Measurements from ENCODE around the gene MCU. TPM values are rescaled to one million over a fixed set of nuclear protein-coding genes. Genes with fewer than 3 reads are reported as not detected.
"Not testable (repeated sequence)": the region's sequence is repeated elsewhere in the genome, so short reads cannot be mapped to it uniquely, and the experiment has no call there.

MCU gene
- polyA plus RNA-seq (2013, experiment 1 of 2) = 17.3 TPM
- polyA plus RNA-seq (2013, experiment 2 of 2) = 17.6 TPM

GRCh38 chr10:72691863-72692743, at the start of gene MCU:
Gene MCU (plus strand): TSS chr10:72692143. CDS start chr10:72692152, 9 bp downstream.
- H3K4me1 ChIP-seq (ENCODE audit: control insufficient read depth, insufficient read depth, low read depth, low read length) = peaks cover 8% of the 10 kb centered on the region
- H3K14ac ChIP-seq (ENCODE audit: low read length in 2 of 2) = peak within 1 kb of the TSS in 1 of 2 experiments; percentile 95
- H3K4me3 ChIP-seq (ENCODE audit: insufficient read depth in 1 of 2, low read depth in 1 of 2, low read length in 2 of 2) = peak within 1 kb of the TSS; percentile 90 to 96
- peak within 1 kb of the TSS; percentile 98 for H2AFZ ChIP-seq (ENCODE audit: low read depth, low read length)
- H2BK5ac ChIP-seq (ENCODE audit: low read depth, low read length, poor library complexity, severe bottlenecking) = peak within 1 kb of the TSS; percentile 95
- peak within 1 kb of the TSS; percentile 38 for H2BK120ac ChIP-seq (ENCODE audit: low read depth, low read length)
- H3K4ac ChIP-seq (ENCODE audit: low read depth in 1 of 2, low read length in 2 of 2) = peak within 1 kb of the TSS; percentile 73 to 80
- DNase-seq = peak; percentile 94
- peak within 1 kb of the TSS; percentile 84 for H4K91ac ChIP-seq (ENCODE audit: low read length)
- peak within 1 kb of the TSS; percentile 69 for H3K4me2 ChIP-seq (ENCODE audit: low read length, poor library complexity, severe bottlenecking)
- H3K23ac ChIP-seq (ENCODE audit: low read length in 2 of 2) = peak within 1 kb of the TSS in 1 of 2 experiments; percentile 79
- no peaks in the 10 kb centered on the region for H3K36me3 ChIP-seq (ENCODE audit: control insufficient read depth in 1 of 2, insufficient read depth in 2 of 2, low read depth in 1 of 2, low read length in 2 of 2)
- H2BK15ac ChIP-seq (ENCODE audit: low read depth, poor library complexity, severe bottlenecking) = peak within 1 kb of the TSS; percentile 91
- under 1% methylated on average over 55 of the region's 83 CpGs for WGBS
- H3K79me1 ChIP-seq (replicated peaks; ENCODE audit: low read length, poor library complexity, severe bottlenecking) = peaks cover 1% of the 10 kb centered on the region
- peak within 1 kb of the TSS; percentile 94 for H3K9ac ChIP-seq (ENCODE audit: low read length)
- no peak within 1 kb of the TSS for H3K27ac ChIP-seq (ENCODE audit: low read length, poor library complexity, severe bottlenecking)
- peak within 1 kb of the TSS; percentile 85 to 98 for H3K18ac ChIP-seq (ENCODE audit: low read depth in 1 of 2, low read length in 2 of 2)
- H3K9me3 ChIP-seq (ENCODE audit: control insufficient read depth, low read length) = no peaks in the 10 kb centered on the region
- no peak within 1 kb of the TSS for H2BK12ac ChIP-seq (ENCODE audit: low read length in 2 of 2)
- H4K8ac ChIP-seq (ENCODE audit: low read length) = peak within 1 kb of the TSS; percentile 47
- no peak within 1 kb of the TSS for H2AK5ac ChIP-seq (ENCODE audit: low read length, severe bottlenecking)
- H3K27me3 ChIP-seq (ENCODE audit: control insufficient read depth in 1 of 2, insufficient read depth in 1 of 2, low read length in 2 of 2) = no peaks in the 10 kb centered on the region

- H2BK15ac ChIP-seq (ENCODE audit: low read depth, poor library complexity, severe bottlenecking) = no peak overlapping the region
- H2AFZ ChIP-seq (ENCODE audit: low read depth, low read length) = no peak overlapping the region
- no peak for DNase-seq
- no peak overlapping the region for H3K18ac ChIP-seq (ENCODE audit: low read depth in 1 of 2, low read length in 2 of 2)
- no peaks in the 10 kb centered on the region for H3K79me1 ChIP-seq (replicated peaks; ENCODE audit: low read length, poor library complexity, severe bottlenecking)
- no peaks in the 10 kb centered on the region for H3K27me3 ChIP-seq (ENCODE audit: control insufficient read depth in 1 of 2, insufficient read depth in 1 of 2, low read length in 2 of 2)
- no peak overlapping the region for H3K9ac ChIP-seq (ENCODE audit: low read length)
- H3K4me1 ChIP-seq (ENCODE audit: control insufficient read depth, insufficient read depth, low read depth, low read length) = no peaks in the 10 kb centered on the region
- no peak overlapping the region for H3K14ac ChIP-seq (ENCODE audit: low read length in 2 of 2)
- no peak overlapping the region for H3K4ac ChIP-seq (ENCODE audit: low read depth in 1 of 2, low read length in 2 of 2)
- no peak overlapping the region for H3K4me3 ChIP-seq (ENCODE audit: insufficient read depth in 1 of 2, low read depth in 1 of 2, low read length in 2 of 2)
- WGBS = 88% methylated on average over 4 of the region's 5 CpGs
- H2BK12ac ChIP-seq (ENCODE audit: low read length in 2 of 2) = no peak overlapping the region
- H2AK5ac ChIP-seq (ENCODE audit: low read length, severe bottlenecking) = no peak overlapping the region
- no peak overlapping the region for H3K23ac ChIP-seq (ENCODE audit: low read length in 2 of 2)
- H3K4me2 ChIP-seq (ENCODE audit: low read length, poor library complexity, severe bottlenecking) = no peak overlapping the region
- no peak overlapping the region for H4K8ac ChIP-seq (ENCODE audit: low read length)
- H2BK120ac ChIP-seq (ENCODE audit: low read depth, low read length) = no peak overlapping the region
- no peak overlapping the region for H2BK5ac ChIP-seq (ENCODE audit: low read depth, low read length, poor library complexity, severe bottlenecking)
- no peaks in the 10 kb centered on the region for H3K9me3 ChIP-seq (ENCODE audit: control insufficient read depth, low read length)
- no peak overlapping the region for H4K91ac ChIP-seq (ENCODE audit: low read length)
- H3K27ac ChIP-seq (ENCODE audit: low read length, poor library complexity, severe bottlenecking) = no peak overlapping the region
- H3K36me3 ChIP-seq (ENCODE audit: control insufficient read depth in 1 of 2, insufficient read depth in 2 of 2, low read depth in 1 of 2, low read length in 2 of 2) = no peaks in the 10 kb centered on the region
Measured at GRCh38 chr10:72642318-72642717, 49.6 kb upstream of the MCU start.

GRCh38 chr10:72645263-72645858, 46.6 kb upstream of the MCU start:
- H2BK5ac ChIP-seq (ENCODE audit: low read depth, low read length, poor library complexity, severe bottlenecking) = no peak overlapping the region
- no peak overlapping the region for H3K18ac ChIP-seq (ENCODE audit: low read depth in 1 of 2, low read length in 2 of 2)
- H3K27ac ChIP-seq (ENCODE audit: low read length, poor library complexity, severe bottlenecking) = no peak overlapping the region
- no peak overlapping the region for H2BK15ac ChIP-seq (ENCODE audit: low read depth, poor library complexity, severe bottlenecking)
- no peak overlapping the region for H3K9ac ChIP-seq (ENCODE audit: low read length)
- no peaks in the 10 kb centered on the region for H3K79me1 ChIP-seq (replicated peaks; ENCODE audit: low read length, poor library complexity, severe bottlenecking)
- WGBS = 72% methylated on average over 2 of the region's 2 CpGs
- no peaks in the 10 kb centered on the region for H3K4me1 ChIP-seq (ENCODE audit: control insufficient read depth, insufficient read depth, low read depth, low read length)
- no peak overlapping the region for H2BK12ac ChIP-seq (ENCODE audit: low read length in 2 of 2)
- H3K4ac ChIP-seq (ENCODE audit: low read depth in 1 of 2, low read length in 2 of 2) = no peak overlapping the region
- H3K4me2 ChIP-seq (ENCODE audit: low read length, poor library complexity, severe bottlenecking) = no peak overlapping the region
- no peak overlapping the region for H2BK120ac ChIP-seq (ENCODE audit: low read depth, low read length)
- H3K9me3 ChIP-seq (ENCODE audit: control insufficient read depth, low read length) = no peaks in the 10 kb centered on the region
- no peak overlapping the region for H4K91ac ChIP-seq (ENCODE audit: low read length)
- H2AFZ ChIP-seq (ENCODE audit: low read depth, low read length) = no peak overlapping the region
- H3K14ac ChIP-seq (ENCODE audit: low read length in 2 of 2) = no peak overlapping the region
- H3K23ac ChIP-seq (ENCODE audit: low read length in 2 of 2) = no peak overlapping the region
- no peaks in the 10 kb centered on the region for H3K27me3 ChIP-seq (ENCODE audit: control insufficient read depth in 1 of 2, insufficient read depth in 1 of 2, low read length in 2 of 2)
- no peak overlapping the region for H2AK5ac ChIP-seq (ENCODE audit: low read length, severe bottlenecking)
- DNase-seq = no peak
- H3K36me3 ChIP-seq (ENCODE audit: control insufficient read depth in 1 of 2, insufficient read depth in 2 of 2, low read depth in 1 of 2, low read length in 2 of 2) = no peaks in the 10 kb centered on the region
- no peak overlapping the region for H3K4me3 ChIP-seq (ENCODE audit: insufficient read depth in 1 of 2, low read depth in 1 of 2, low read length in 2 of 2)
- no peak overlapping the region for H4K8ac ChIP-seq (ENCODE audit: low read length)

GRCh38 chr10:72646971-72647370, 45.0 kb upstream of the MCU start:
- not testable (repeated sequence) for H2AK5ac ChIP-seq (ENCODE audit: low read length, severe bottlenecking); H3K14ac ChIP-seq (ENCODE audit: low read length in 2 of 2); DNase-seq; H3K9me3 ChIP-seq (ENCODE audit: control insufficient read depth, low read length); H2AFZ ChIP-seq (ENCODE audit: low read depth, low read length); H2BK15ac ChIP-seq (ENCODE audit: low read depth, poor library complexity, severe bottlenecking); H3K18ac ChIP-seq (ENCODE audit: low read depth in 1 of 2, low read length in 2 of 2); H3K23ac ChIP-seq (ENCODE audit: low read length in 2 of 2); H4K8ac ChIP-seq (ENCODE audit: low read length); H3K79me1 ChIP-seq (replicated peaks; ENCODE audit: low read length, poor library complexity, severe bottlenecking); H3K4me1 ChIP-seq (ENCODE audit: control insufficient read depth, insufficient read depth, low read depth, low read length); H2BK5ac ChIP-seq (ENCODE audit: low read depth, low read length, poor library complexity, severe bottlenecking); H3K36me3 ChIP-seq (ENCODE audit: control insufficient read depth in 1 of 2, insufficient read depth in 2 of 2, low read depth in 1 of 2, low read length in 2 of 2); H3K4me2 ChIP-seq (ENCODE audit: low read length, poor library complexity, severe bottlenecking); H3K9ac ChIP-seq (ENCODE audit: low read length); H4K91ac ChIP-seq (ENCODE audit: low read length); H3K4ac ChIP-seq (ENCODE audit: low read depth in 1 of 2, low read length in 2 of 2); H2BK120ac ChIP-seq (ENCODE audit: low read depth, low read length); H3K27ac ChIP-seq (ENCODE audit: low read length, poor library complexity, severe bottlenecking); H2BK12ac ChIP-seq (ENCODE audit: low read length in 2 of 2); H3K27me3 ChIP-seq (ENCODE audit: control insufficient read depth in 1 of 2, insufficient read depth in 1 of 2, low read length in 2 of 2); H3K4me3 ChIP-seq (ENCODE audit: insufficient read depth in 1 of 2, low read depth in 1 of 2, low read length in 2 of 2)
- no CpG with 5 or more reads among the region's 3 CpGs for WGBS

Measured in mesenchymal stem cell (in vitro differentiated cells and primary cell).